ENCODE data around the gene BTD. TPM values are rescaled to one million over a fixed set of nuclear protein-coding genes. Genes with fewer than 3 reads are reported as not detected.

Gene BTD
- total RNA-seq, 1 donor from 2014 or later = 15.3 TPM

DNA sequence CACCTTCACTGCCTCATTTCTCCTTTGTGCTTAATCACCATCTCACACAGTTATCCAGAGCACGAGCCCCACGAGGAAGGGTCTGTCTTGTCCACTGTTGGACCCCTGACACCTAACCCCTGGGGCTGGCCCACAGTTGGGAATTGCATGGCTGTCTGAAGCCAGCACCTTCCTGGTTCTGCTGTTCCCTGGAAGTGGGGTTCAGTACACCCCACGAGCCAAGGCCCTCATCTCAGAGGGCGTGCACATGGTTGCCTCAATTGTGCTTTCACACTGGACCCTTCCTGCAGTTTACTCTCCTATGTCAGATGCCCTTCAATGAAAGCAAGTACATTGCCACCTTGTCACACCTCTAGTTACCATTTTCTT, 30.7 kb downstream of the BTD start:
- TF ChIP-seq, protein P1, sequence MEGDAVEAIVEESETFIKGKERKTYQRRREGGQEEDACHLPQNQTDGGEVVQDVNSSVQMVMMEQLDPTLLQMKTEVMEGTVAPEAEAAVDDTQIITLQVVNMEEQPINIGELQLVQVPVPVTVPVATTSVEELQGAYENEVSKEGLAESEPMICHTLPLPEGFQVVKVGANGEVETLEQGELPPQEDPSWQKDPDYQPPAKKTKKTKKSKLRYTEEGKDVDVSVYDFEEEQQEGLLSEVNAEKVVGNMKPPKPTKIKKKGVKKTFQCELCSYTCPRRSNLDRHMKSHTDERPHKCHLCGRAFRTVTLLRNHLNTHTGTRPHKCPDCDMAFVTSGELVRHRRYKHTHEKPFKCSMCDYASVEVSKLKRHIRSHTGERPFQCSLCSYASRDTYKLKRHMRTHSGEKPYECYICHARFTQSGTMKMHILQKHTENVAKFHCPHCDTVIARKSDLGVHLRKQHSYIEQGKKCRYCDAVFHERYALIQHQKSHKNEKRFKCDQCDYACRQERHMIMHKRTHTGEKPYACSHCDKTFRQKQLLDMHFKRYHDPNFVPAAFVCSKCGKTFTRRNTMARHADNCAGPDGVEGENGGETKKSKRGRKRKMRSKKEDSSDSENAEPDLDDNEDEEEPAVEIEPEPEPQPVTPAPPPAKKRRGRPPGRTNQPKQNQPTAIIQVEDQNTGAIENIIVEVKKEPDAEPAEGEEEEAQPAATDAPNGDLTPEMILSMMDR (IDR thresholded peaks at IDR 0.05; ENCODE audit: insufficient read depth, low read length, poor library complexity, severe bottlenecking) = no peak
- no peak for DNase-seq (ENCODE audit: low read depth)
- H3K36me3 ChIP-seq (ENCODE audit: control insufficient read depth, insufficient read depth, low read length) = no peaks in the 10 kb centered on the region
- no peaks in the 10 kb centered on the region for H3K27me3 ChIP-seq (ENCODE audit: control insufficient read depth, insufficient read depth, low read length)
- H3K4me3 ChIP-seq (ENCODE audit: low read depth, low read length) = no peak overlapping the region

DNA sequence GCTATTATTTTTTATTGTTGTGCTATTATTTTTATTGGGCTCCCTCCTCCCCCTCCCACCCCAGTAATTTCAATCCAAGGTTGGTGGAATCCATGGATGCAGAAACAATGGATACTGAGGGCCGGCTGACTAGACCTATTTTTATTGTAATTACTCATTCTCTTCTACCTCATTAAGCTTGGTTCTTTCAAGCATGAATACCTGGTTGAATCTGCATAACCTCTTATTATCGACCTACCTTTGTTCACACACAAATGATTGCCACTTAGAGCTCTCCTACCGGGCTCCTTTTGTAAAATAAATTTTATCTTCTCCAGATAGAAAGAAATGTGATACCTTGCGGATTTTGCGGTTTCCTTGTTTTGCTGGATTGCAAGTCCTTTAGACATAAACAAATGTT, 31.6 kb downstream of the BTD start:
- Histone ChIP-seq H3K27me3 (ENCODE audit: control insufficient read depth, insufficient read depth, low read length) (no peaks in the 10 kb centered on the region), H3K4me3 (ENCODE audit: low read depth, low read length) (no peak overlapping the region), H3K36me3 (ENCODE audit: control insufficient read depth, insufficient read depth, low read length) (no peaks in the 10 kb centered on the region)
- no peak for DNase-seq (ENCODE audit: low read depth)
- TF ChIP-seq, protein P1 (IDR thresholded peaks at IDR 0.05; ENCODE audit: insufficient read depth, low read length, poor library complexity, severe bottlenecking) = no peak

- no peaks in the 10 kb centered on the region for H3K36me3 ChIP-seq (ENCODE audit: control insufficient read depth, insufficient read depth, low read length)
- no peak overlapping the region for H3K4me3 ChIP-seq (ENCODE audit: low read depth, low read length)
- no peaks in the 10 kb centered on the region for H3K27me3 ChIP-seq (ENCODE audit: control insufficient read depth, insufficient read depth, low read length)
- TF ChIP-seq, protein P1 (IDR thresholded peaks at IDR 0.05; ENCODE audit: insufficient read depth, low read length, poor library complexity, severe bottlenecking) = no peak
- DNase-seq (ENCODE audit: low read depth) = no peak
Observed at GRCh38 chr3:15633766-15634598, 32.4 kb downstream of the BTD start.

DNA sequence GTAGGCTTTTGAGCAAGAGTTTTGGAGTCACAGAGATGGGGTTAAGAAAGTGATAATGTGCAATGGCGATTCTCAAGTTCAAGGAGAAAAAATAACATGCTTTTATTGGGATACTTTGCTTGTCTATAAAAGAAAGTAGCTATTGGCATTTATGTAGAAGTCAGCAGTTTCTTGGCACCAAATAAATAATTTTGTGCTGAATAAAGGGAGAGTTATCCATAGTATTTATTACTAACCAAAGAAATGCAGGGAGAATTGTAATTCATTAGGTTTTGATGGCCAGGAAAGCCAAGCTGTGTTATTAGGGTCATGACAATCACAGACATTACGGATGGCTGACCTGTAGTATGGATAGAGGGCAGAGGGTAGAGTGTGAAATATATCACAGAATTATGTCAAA, 33.1 kb downstream of the BTD start:
- Histone ChIP-seq H3K27me3 (ENCODE audit: control insufficient read depth, insufficient read depth, low read length) (no peaks in the 10 kb centered on the region), H3K4me3 (ENCODE audit: low read depth, low read length) (no peak overlapping the region), H3K36me3 (ENCODE audit: control insufficient read depth, insufficient read depth, low read length) (no peaks in the 10 kb centered on the region)
- DNase-seq (ENCODE audit: low read depth) = no peak
- TF ChIP-seq, protein P1 (IDR thresholded peaks at IDR 0.05; ENCODE audit: insufficient read depth, low read length, poor library complexity, severe bottlenecking) = no peak

DNA sequence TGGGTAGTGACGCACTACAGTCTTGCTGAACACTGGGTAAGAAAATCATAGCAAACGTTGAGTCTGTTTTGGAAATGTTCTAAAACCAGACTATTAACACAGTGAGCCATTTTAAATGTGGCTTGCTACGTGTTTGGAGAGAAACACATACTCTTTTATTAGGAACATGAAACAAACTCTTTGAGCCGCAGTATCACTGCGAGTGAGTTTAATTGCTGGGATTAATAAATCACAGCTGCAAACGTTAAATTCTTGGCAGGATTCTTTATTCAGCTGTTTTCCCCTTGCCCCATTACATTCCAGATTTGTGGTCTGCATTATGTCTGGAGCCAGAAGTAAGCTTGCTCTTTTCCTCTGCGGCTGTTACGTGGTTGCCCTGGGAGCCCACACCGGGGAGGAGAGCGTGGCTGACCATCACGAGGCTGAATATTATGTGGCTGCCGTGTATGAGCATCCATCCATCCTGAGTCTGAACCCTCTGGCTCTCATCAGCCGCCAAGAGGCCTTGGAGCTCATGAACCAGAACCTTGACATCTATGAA, 33.6 kb downstream of the BTD start:
- Histone ChIP-seq H3K4me3 (ENCODE audit: low read depth, low read length) (no peak overlapping the region), H3K27me3 (ENCODE audit: control insufficient read depth, insufficient read depth, low read length) (no peaks in the 10 kb centered on the region), H3K36me3 (ENCODE audit: control insufficient read depth, insufficient read depth, low read length) (no peaks in the 10 kb centered on the region)
- TF ChIP-seq, protein P1 (IDR thresholded peaks at IDR 0.05; ENCODE audit: insufficient read depth, low read length, poor library complexity, severe bottlenecking) = no peak
- DNase-seq (ENCODE audit: low read depth) = no peak
